GM21360 (cell line): ENCODE data around the gene PPM1A.

Experiments
- ATAC-seq: cut with Tn5 transposase; IDR thresholded peaks from one replicate; pipeline ENCODE4 v1.9.1; 2021; ENCODE audit warnings: mild to moderate bottlenecking, moderate library complexity; ENCODE audit not compliant: unreplicated experiment

The PPM1A gene

DNA sequence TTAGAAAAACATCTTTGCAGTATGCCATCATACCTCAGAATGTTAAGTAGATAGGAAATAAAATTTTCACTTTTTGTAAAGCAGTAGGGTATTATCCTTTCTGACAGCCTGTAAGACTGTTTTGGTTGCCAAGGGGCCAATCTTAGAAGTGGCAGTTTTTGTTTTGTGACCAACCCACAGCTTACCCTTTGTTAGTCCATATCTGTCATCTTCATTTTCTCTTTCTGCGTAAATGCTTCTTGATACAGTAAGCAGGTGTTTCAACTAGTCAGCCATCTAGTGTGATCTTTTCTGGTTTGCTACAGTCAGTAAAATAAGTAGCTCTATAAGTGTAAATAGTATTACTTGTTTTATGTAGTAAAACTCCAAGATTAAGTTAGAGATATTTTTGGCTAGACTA lies 8.8 kb downstream of the PPM1A start:
- no peak for ATAC-seq

- no peak for ATAC-seq
These were observed 16.1 kb downstream of the PPM1A start for GRCh38 chr14:60265163-60265562.

DNA sequence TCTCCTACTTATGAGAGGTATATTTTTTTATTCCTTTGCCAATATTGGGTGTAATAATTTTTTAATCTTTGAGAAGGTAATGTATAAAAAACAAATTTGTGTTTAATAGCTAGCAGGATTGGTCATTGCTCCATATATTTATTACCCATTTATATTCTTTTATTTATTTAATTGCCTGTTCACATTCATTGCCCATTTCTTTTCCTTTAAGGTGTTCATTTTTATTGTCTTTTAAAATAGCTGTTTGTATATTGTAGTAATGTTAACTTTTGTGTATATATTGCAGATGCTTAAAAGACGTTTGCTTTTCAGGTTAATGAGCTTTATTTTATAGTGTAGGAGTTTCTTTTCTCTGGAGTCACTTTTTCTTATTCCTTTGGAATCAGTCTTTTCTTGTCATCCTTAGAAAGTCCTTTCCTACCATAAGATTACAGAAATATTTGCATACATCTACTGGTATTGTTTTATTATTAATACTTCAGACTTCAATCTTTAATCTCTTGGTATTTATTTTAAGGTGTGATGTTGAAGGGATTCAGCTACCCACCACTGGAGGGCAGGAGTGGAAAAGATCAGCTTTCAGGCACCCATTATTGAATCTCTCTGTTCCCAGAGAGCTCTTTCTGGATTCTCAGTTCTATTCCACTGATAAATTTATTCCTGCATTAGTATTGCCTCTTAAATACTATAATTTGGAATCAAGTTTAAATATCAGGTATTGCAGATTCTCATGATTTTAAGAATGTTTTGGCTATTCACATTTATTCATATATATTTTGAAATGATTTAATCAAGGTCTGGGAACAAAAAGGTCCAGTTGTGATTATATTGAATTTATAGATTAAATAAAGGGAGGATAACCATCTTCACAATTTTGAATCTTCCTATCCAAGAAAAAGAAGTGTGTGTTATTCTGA lies 17.3 kb downstream of the PPM1A start:
- no peak for ATAC-seq

- ATAC-seq: no peak
These were observed 23.2 kb downstream of the PPM1A start for GRCh38 chr14:60272177-60272576.

GRCh38 chr14:60273956-60274355 lies 24.9 kb downstream of the PPM1A start:
- ATAC-seq: no peak

DNA sequence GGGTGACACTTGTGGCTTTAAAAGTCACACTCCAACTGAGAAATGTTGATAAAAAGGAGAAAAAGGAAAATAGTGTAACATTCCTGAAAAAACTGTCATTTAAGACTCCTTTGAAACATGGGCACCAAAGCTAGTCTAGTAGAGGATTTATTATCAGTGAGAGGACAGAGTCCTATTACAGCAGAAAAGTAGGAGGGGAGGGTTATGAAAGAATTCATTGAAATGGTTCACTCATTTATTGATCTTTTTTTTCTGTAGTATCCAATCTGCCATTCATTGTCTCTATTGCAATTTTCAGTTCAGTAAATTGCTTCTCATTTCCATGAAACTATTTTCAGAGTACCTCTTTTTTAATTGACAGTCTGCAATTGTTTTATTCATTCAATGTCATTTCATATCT lies 25.4 kb downstream of the PPM1A start:
- ATAC-seq: no peak

- no peak for ATAC-seq
These were observed 26.9 kb downstream of the PPM1A start for GRCh38 chr14:60275932-60276331.

DNA sequence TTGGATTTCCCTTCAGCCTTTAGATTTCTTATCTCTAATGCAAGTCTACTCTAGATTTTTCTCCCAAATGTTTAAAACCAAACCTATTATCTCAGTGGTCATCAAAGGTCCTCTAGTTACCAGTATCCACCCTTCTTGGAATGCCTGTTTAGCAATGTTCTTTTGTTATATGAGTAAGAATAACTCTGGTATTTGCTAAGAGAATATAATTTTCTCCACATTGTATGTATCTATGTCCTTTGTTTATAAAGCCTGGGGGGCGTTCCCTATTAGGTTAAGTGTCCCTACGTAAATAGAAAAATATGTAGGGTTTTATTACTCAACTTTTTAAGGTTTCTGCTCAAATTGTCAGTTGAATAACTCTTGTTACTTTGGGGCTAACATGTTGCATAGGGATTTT lies 27.3 kb downstream of the PPM1A start:
- ATAC-seq: no peak

DNA sequence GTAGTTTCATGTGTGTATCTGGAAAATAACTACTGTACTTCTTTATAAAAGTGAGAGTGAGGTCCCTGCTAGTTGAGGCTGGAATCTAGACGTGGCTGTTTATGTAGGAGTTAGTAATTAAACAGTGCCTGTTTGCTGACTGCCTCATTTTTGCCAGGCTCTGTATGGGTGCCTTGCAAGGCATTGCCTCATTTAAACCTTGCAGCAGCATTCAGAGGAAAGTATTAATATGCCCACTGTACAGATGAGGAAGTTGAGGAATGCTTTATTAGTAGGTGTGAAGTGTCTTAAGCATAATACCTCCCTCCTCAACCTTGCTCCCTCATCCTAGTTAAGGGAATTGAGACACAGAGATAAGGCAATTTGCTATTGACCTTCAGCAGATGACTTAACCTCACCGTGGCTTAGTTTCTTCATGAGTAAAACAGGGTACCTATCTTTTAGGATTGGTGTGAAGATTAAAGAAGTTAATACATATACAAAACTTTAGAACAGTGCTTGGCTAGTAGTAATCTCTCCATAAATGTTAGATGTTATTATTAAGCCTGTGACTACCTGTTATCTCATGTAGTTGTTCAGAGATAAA lies 28.7 kb downstream of the PPM1A start:
- ATAC-seq: no peak

GRCh38 chr14:60278350-60278749 lies 29.3 kb downstream of the PPM1A start:
- no peak for ATAC-seq

- ATAC-seq: no peak
These were observed 38.4 kb downstream of the PPM1A start for GRCh38 chr14:60287452-60287851.

GRCh38 chr14:60288279-60288678 lies 39.3 kb downstream of the PPM1A start:
- ATAC-seq: no peak

GRCh38 chr14:60294411-60295069 lies 45.5 kb downstream of the PPM1A start:
- ATAC-seq: no peak

DNA sequence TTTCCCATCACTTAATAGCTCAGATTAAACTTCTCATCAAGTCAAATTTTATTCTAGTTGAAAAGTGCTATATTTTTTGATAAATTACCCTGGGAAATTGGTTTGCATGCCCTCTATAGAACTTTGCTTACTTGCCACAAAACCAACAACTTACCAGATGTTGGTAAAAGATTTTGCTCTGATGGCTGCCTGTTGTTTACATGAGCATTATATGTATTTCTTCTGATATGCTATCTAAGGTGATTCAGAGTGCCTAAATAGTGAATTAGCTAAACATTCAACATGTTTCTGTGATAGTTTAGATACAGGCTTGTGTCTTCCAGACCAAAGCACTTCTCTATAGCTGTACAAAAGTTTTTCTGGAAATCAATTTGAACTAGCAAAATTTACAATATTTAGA lies 51.0 kb downstream of the PPM1A start:
- ATAC-seq: no peak

GRCh38 chr14:60301685-60302084 lies 52.7 kb downstream of the PPM1A start:
- no peak for ATAC-seq

- no peak for ATAC-seq
These were observed 53.6 kb downstream of the PPM1A start for GRCh38 chr14:60302663-60303062.

- no peak for ATAC-seq
These were observed 54.7 kb downstream of the PPM1A start for GRCh38 chr14:60303745-60304144.

- ATAC-seq: no peak
These were observed 55.5 kb downstream of the PPM1A start for GRCh38 chr14:60304509-60304908.

GRCh38 chr14:60309867-60310552 lies 61.0 kb downstream of the PPM1A start:
- ATAC-seq: no peak

DNA sequence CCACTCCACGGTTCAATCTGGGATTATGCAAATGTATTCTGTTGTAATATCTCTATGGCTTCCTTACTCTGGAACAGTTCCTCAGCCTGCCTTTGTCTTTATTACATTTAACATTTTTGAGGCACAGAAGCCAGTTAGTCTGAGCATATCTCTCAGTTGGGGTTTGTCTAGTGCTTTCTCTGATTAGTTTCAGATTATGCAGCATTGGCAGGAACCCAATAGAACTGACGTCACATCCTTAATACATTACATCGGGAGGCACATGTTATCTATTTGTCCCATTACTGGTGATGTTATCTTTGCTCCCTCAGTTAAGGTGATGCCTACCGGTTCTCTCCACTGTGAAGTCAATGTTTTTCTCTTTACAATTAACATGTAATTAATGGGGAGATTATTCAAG lies 62.4 kb downstream of the PPM1A start:
- ATAC-seq: no peak

GRCh38 chr14:60313093-60313492 lies 64.1 kb downstream of the PPM1A start:
- no peak for ATAC-seq
